Measurements from ENCODE around the gene RAB15. TPM values are rescaled to one million over a fixed set of nuclear protein-coding genes. Genes with fewer than 3 reads are reported as not detected.

Gene RAB15
- total RNA-seq, 1 donor from 2014 or later = 27.5 TPM

DNA sequence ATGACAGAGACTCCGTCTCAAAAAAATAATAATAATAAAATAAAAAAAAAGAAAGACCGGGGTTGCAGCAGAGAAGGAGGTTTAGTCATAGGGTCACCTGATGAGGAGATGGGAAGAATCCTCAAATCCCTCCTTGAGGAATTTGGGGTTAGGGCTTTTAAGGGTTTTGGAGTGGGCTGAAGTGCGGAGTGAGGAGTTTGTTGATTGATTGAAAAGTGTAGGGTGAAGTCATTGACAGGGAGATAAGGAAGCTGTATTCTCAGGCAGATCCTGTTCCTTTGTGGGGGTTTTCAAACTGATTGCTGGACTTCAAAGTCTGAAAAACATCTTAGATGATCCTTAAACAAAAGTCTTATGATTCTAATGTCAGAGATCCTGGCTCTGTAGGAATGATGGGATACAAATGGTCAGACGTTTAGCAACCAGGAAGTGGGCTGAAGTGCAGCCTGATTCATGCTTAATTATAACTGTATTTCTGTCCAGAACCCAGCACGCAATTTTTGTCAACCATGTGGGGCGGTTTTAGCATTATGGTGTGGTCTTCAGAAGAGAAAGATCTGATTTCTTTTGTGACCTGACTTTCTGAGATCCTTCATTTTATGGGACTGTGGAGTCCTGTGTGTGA is 30.6 kb upstream of the RAB15 start:
- Mint-ChIP-seq H3K36me3 (ENCODE audit: unreplicated experiment) (peaks cover 5% of the 10 kb centered on the region), H3K27ac (ENCODE audit: unreplicated experiment) (peak overlapping the region; percentile 25), H3K9me3 (ENCODE audit: unreplicated experiment) (no peaks in the 10 kb centered on the region), H3K27me3 (ENCODE audit: unreplicated experiment) (no peaks in the 10 kb centered on the region), H3K4me3 (ENCODE audit: unreplicated experiment) (no peak overlapping the region), H3K4me1 (ENCODE audit: unreplicated experiment) (peaks cover 43% of the 10 kb centered on the region)
- TF ChIP-seq CTCF (IDR thresholded peaks at IDR 0.05) = no peak
- no peak for DNase-seq (ENCODE audit: extremely low spot score, unreplicated experiment)

GRCh38 chr14:65001723-65002122 is 29.6 kb upstream of the RAB15 start:
- DNase-seq (ENCODE audit: extremely low spot score, unreplicated experiment) = no peak
- Mint-ChIP-seq H3K36me3 (ENCODE audit: unreplicated experiment) (peaks cover 8% of the 10 kb centered on the region), H3K4me3 (ENCODE audit: unreplicated experiment) (no peak overlapping the region), H3K4me1 (ENCODE audit: unreplicated experiment) (peaks cover 40% of the 10 kb centered on the region), H3K27ac (ENCODE audit: unreplicated experiment) (no peak overlapping the region), H3K27me3 (ENCODE audit: unreplicated experiment) (no peaks in the 10 kb centered on the region), H3K9me3 (ENCODE audit: unreplicated experiment) (no peaks in the 10 kb centered on the region)
- no peak for TF ChIP-seq CTCF (IDR thresholded peaks at IDR 0.05)

DNA sequence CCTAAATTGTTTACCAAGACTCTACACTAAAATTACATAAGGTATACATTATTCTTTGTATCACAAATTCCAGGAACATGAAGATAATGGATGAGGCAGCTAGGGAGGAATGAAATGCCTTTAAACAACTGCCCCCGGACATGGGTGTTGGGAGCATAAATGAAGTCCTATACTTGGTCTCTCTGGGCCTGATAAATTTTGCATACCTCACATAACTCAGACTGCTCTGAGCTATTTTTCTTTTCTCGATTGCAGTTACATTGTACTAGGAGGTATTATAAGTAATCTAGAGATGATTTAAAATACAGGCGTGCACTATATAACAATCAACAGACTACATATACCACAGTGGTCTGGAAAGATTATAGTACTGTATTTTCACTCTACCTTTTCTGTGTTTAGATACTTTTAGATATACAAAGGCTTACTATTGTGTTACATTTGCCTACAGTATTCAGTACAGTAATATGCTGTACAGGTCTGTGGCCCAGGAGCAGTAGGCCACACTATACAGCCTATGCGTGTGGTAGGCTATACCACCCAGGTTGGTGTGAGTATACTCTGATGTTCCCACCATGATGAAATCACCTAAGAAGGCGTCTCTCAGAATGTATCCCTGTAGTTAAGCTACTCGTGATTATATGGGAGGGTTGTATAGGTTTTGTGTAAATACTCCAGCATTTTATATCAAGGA is 28.9 kb upstream of the RAB15 start:
- no peak for DNase-seq (ENCODE audit: extremely low spot score, unreplicated experiment)
- TF ChIP-seq CTCF (IDR thresholded peaks at IDR 0.05) = no peak
- no peaks in the 10 kb centered on the region for H3K9me3 Mint-ChIP-seq (ENCODE audit: unreplicated experiment)
- H3K36me3 Mint-ChIP-seq (ENCODE audit: unreplicated experiment) = peaks cover 7% of the 10 kb centered on the region
- peak overlapping the region; percentile 73 for H3K27ac Mint-ChIP-seq (ENCODE audit: unreplicated experiment)
- peaks cover 34% of the 10 kb centered on the region for H3K4me1 Mint-ChIP-seq (ENCODE audit: unreplicated experiment)
- no peak overlapping the region for H3K4me3 Mint-ChIP-seq (ENCODE audit: unreplicated experiment)
- no peaks in the 10 kb centered on the region for H3K27me3 Mint-ChIP-seq (ENCODE audit: unreplicated experiment)

DNA sequence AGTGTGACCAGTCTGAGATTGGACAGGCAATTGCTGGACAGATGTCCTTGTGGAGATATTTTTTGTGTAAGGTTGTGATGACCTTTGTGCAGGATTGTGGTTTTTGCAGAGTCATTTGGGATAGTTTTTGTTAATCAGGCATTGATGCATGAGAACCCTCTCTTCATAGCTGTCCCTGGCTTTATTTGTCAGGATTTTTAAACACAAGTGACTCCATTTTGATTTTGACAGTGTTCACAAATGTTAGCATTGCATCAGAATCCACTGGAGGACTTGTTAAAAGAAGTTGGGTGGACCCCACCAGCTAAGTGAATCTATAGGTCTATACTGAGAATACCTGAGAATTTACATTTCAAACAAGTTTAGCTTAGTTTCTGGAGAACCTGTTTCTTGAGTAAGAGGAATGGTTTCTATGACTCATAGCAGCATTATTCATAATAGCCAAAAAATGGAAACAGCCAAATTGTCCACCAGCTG is 26.4 kb upstream of the RAB15 start:
- Mint-ChIP-seq H3K27ac (ENCODE audit: unreplicated experiment) (no peak overlapping the region), H3K4me1 (ENCODE audit: unreplicated experiment) (peaks cover 30% of the 10 kb centered on the region), H3K9me3 (ENCODE audit: unreplicated experiment) (no peaks in the 10 kb centered on the region), H3K27me3 (ENCODE audit: unreplicated experiment) (no peaks in the 10 kb centered on the region), H3K36me3 (ENCODE audit: unreplicated experiment) (peaks cover 3% of the 10 kb centered on the region), H3K4me3 (ENCODE audit: unreplicated experiment) (no peak overlapping the region)
- DNase-seq (ENCODE audit: extremely low spot score, unreplicated experiment) = no peak
- no peak for TF ChIP-seq CTCF (IDR thresholded peaks at IDR 0.05)

DNA sequence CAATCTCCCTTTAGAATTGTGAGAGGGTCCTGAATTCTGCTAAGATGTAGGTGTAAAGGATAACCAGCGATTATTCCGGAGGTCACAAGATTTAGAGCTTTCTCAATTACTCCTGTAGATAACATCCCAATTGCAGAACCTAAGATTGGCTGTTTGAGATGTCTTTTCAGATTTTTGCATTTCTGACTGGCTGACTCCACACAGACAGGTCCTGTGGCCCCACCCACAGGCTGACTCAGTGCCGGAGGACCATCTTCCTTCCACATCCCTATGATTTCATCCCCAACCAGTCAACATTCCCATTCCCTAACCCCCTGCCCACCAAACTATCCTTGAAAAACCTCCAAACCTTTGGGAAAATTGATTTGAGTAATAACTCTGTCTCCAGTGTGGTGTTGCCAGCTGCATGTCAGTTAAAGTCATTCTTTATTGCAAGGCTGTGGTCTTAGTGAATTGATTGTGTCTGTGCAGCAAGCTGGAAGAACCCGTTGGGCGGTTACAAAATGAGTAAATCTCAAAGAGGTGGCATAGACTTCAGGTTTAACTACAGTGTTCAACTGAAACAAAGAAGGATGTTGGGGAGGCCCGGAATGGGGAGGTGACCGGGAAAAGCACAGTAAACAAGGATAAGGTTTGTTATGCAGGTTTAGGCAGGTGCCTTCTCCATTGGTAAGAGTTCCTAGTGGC is 25.1 kb upstream of the RAB15 start:
- Mint-ChIP-seq H3K4me1 (ENCODE audit: unreplicated experiment) (peaks cover 21% of the 10 kb centered on the region), H3K27me3 (ENCODE audit: unreplicated experiment) (no peaks in the 10 kb centered on the region), H3K4me3 (ENCODE audit: unreplicated experiment) (no peak overlapping the region), H3K9me3 (ENCODE audit: unreplicated experiment) (no peaks in the 10 kb centered on the region), H3K27ac (ENCODE audit: unreplicated experiment) (no peak overlapping the region), H3K36me3 (ENCODE audit: unreplicated experiment) (peaks cover 3% of the 10 kb centered on the region)
- no peak for DNase-seq (ENCODE audit: extremely low spot score, unreplicated experiment)
- no peak for TF ChIP-seq CTCF (IDR thresholded peaks at IDR 0.05)
